Naive B cell (primary cell): ENCODE data around the gene DDX46. TPM values are rescaled to one million over a fixed set of nuclear protein-coding genes. Genes with fewer than 3 reads are reported as not detected.

ENCODE experiments used
- ATAC-seq, 2 donors: fragments of 150-1000 bp; cut with Tn5 transposase; 2 replicates each; pipeline ENCODE4 v1.10.0; 2021; ENCODE audit warnings: low read depth in 2 of 2, mild to moderate bottlenecking in 2 of 2, moderate library complexity in 2 of 2
- DNase-seq: peaks from one replicate; pipeline ENCODE4 v3.0.0; 2022
- H3K27ac Mint-ChIP-seq, 6 donors: one replicate each; pipeline ENCODE4 v1.8.0; 2020 to 2022; ENCODE audit warnings: mild to moderate bottlenecking in 6 of 6, mixed read lengths in 6 of 6, moderate library complexity in 5 of 6, inconsistent platforms in 2 of 6
- H3K27me3 Mint-ChIP-seq, 3 donors: one replicate each; pipeline ENCODE4 v1.8.0; 2021 to 2022; ENCODE audit warnings: mixed read lengths in 3 of 3, mild to moderate bottlenecking in 1 of 3
- H3K36me3 Mint-ChIP-seq, 2 donors: one replicate each; pipeline ENCODE4 v1.8.0; 2020 to 2022; ENCODE audit warnings: mixed read lengths in 2 of 2, inconsistent platforms in 1 of 2, mild to moderate bottlenecking in 1 of 2
- H3K4me1 Mint-ChIP-seq, 3 donors: one replicate each; pipeline ENCODE4 v1.8.0; 2020 to 2022; ENCODE audit warnings: mixed read lengths in 3 of 3, inconsistent platforms in 1 of 3, mild to moderate bottlenecking in 1 of 3, moderate library complexity in 1 of 3
- H3K4me3 Mint-ChIP-seq, 8 donors: one replicate each; pipeline ENCODE4 v1.8.0; 2020 to 2022; ENCODE audit warnings: mild to moderate bottlenecking in 8 of 8, mixed read lengths in 8 of 8, moderate library complexity in 8 of 8, inconsistent platforms in 2 of 8
- H3K9me3 Mint-ChIP-seq, 7 donors: one replicate each; pipeline ENCODE4 v1.8.0; 2020 to 2022; ENCODE audit warnings: mixed read lengths in 7 of 7, mild to moderate bottlenecking in 5 of 7, inconsistent platforms in 2 of 7, moderate library complexity in 1 of 7
- polyA plus RNA-seq, 6 donors: library from polyadenylated mRNA; unstranded; fragments of 300-500 nt; fragmentation: Illumina TruSeq; gene quantifications; one replicate each; pipeline ENCODE4 v1.2.3, GENCODE V29; 2021; ENCODE audit warnings: low read depth in 6 of 6

DDX46 gene
- polyA plus RNA-seq, 6 donors from 2014 or later: 17.7 to 24.7 (median 18.9) TPM

DNA sequence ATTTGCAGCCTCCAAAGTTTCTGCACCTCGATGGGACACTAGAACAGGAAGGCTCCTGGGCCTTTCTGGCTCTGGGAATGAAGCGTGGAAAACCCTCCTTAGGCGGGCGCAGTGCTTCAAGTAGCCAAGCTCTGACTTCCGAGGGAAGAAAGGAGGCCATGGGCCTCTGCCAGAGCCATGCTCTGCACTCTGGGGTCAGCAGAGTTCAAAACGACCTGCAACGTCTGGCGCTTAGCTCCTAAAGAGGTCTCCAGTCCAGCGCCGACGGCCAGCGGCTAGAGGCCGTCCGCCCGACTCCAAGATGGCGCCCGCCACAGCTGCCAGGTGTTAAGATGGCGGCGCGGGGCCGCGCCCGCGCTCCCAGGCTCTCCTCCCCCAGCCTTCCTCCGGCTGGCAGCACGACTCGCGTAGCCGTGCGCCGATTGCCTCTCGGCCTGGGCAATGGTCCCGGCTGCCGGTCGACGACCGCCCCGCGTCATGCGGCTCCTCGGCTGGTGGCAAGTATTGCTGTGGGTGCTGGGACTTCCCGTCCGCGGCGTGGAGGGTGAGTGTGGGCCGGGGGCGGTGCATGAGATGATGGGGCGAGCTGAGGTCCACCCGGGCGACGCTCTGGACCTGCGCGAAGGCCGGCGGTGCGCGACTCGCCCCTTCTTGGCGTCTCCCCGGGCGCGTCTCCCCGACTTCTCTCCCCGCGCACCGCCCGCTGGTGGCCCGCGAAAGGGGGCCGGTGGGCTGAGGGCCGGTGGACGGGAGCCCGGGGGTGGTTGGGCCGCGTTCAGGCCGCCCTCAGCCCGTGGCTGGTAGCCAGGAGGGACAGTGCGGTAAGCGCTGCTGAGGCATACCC is 115.6 kb downstream of the DDX46 start, which contains the start of gene TXNDC15:
Gene TXNDC15, plus strand, starts transcription at position 385 of the 844 bp plus-strand sequence. Its CDS starts 57 bp downstream, at position 442.
- ATAC-seq (peak; percentile 95 to 96), DNase-seq (peak; percentile 80)
- H3K27me3 Mint-ChIP-seq: no peaks in the 10 kb centered on the region
- peak within 1 kb of the TSS; percentile 95 to 98 (median 96) for H3K27ac Mint-ChIP-seq
- peak within 1 kb of the TSS; percentile 94 to 99 (median 96) for H3K4me3 Mint-ChIP-seq
- H3K9me3 Mint-ChIP-seq: no peaks in the 10 kb centered on the region
- H3K4me1 Mint-ChIP-seq: peaks cover 28 to 47% (median 45%) of the 10 kb centered on the region in 3 donors
- H3K36me3 Mint-ChIP-seq: no peaks in the 10 kb centered on the region

DNA sequence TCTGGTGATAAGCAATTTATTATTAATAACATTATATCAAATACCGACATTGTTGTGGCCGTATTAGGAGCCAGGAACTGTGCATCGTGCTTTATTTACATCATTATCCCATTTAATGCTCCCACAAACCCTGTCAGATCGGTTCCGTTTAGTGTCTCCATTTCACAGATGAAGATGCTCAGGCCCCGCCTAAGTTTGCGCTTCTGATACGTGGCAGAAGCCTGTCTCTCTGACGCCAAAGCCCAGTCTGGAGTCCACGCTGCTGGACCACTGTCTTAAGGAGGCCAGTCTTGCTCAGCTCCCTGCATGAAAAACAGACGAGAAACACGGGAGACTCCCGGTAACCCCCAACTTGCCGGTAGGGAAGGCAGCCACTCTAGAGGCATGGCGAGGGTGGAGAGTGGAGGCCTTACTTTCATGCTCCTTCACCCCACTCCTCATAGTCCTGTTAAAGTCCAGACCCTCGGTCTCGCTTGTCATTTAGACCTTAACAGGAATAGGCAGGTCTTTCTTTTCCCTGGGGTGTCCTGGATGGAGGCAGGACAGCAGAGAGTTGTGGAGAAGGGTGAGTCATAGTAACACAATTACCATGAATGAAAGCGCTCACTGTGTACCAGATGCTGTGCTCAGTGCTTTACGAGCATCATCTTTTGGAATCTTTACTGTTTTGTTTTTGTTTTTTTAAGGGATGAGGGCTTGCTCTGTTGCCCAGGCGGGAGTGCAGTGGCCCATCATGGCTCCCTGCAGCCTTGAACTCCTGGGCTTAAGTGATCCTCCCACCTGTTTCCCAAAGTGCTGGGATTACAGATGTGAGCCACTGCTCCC is 116.5 kb downstream of the DDX46 start:
- Mint-ChIP-seq H3K4me3 (peak overlapping the region; percentile 94 to 99 (median 96)), H3K27ac (peak overlapping the region; percentile 95 to 98 (median 96)), H3K4me1 (peaks cover 30 to 55% (median 53%) of the 10 kb centered on the region in 3 donors), H3K9me3 (no peaks in the 10 kb centered on the region), H3K27me3 (no peaks in the 10 kb centered on the region), H3K36me3 (no peaks in the 10 kb centered on the region)
- DNase-seq: no peak
- peak; percentile 9 to 20 for ATAC-seq

DNA sequence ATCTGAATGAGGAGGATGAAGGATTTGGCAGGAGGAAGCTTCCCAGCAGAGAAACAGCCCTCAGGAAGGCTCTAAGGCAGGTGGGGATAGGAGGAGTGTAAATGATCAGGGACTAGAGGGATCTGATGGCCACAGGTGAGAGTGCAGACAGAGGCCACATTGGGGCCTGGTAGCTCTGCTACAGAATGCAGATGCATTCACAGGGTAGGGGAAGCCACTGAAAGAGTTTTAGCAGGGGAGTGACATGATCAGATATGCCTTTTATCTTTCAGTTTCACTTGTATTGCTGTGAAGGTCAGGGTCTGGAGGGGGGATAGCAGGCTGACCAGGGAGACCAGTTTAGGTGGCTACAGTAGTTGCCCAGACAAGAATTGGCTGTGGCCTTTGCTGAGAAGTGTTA is 118.6 kb downstream of the DDX46 start:
- peak overlapping the region in 6 of 8 donors; percentile 6 to 97 (median 67) for H3K4me3 Mint-ChIP-seq
- DNase-seq (no peak), ATAC-seq (no peak)
- no peaks in the 10 kb centered on the region for H3K9me3 Mint-ChIP-seq
- peak overlapping the region; percentile 14 to 85 (median 48) for H3K27ac Mint-ChIP-seq
- no peaks in the 10 kb centered on the region for H3K27me3 Mint-ChIP-seq
- peaks cover 36 to 61% (median 61%) of the 10 kb centered on the region in 3 donors for H3K4me1 Mint-ChIP-seq
- no peaks in the 10 kb centered on the region for H3K36me3 Mint-ChIP-seq

DNA sequence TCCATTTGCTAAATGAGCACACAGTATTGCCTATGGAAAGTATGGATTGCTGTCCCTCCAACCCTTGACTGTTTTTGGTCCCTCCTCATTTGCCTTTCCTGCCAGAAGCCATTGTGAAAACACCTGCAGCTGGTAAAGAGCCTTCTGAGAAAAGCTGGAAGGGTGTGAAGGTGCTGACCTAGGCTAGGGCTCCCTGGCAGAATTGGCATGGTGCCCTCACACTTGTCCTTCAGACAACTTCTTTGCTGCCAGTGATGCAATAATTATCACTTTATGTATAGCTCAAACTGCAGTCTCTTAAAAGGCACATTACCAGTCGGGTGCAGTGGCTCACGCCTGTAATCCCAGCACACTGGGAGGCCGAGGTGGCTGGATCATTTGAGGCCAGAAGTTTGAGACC is 119.8 kb downstream of the DDX46 start:
- Mint-ChIP-seq H3K27me3 (no peaks in the 10 kb centered on the region), H3K4me3 (peak overlapping the region in 1 of 8 donors; percentile 58), H3K9me3 (no peaks in the 10 kb centered on the region), H3K4me1 (peaks cover 35 to 62% (median 58%) of the 10 kb centered on the region in 3 donors), H3K36me3 (no peaks in the 10 kb centered on the region), H3K27ac (peak overlapping the region in 3 of 6 donors; percentile 29 to 60 (median 56))
- ATAC-seq (no peak), DNase-seq (no peak)

DNA sequence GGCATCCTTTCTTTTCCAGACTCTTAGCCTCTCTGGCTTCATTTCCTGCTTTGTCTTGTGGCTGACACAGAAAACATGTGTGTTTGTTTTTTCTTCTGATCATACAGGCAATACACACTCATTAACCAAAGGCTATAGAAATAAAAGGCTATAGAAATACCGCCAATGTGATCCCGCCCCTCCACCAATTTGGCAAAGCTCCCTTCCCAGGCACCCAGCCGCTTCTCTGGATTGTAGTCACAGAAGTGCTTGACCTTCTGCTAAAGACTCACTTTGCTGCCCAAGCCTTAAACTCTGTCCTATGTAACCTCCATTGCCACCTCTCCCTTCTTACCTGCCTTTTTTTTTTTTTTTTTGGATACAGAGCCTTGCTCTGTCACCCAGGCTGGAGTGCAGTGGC is 120.9 kb downstream of the DDX46 start:
- Mint-ChIP-seq H3K27ac (peak overlapping the region in 1 of 6 donors; percentile 46), H3K4me3 (peak overlapping the region in 2 of 8 donors; percentile 4 to 53), H3K36me3 (no peaks in the 10 kb centered on the region), H3K9me3 (no peaks in the 10 kb centered on the region), H3K4me1 (peaks cover 32 to 58% (median 55%) of the 10 kb centered on the region in 3 donors), H3K27me3 (no peaks in the 10 kb centered on the region)
- ATAC-seq (no peak), DNase-seq (no peak)

Other genes with a start within 250 kb of the DDX46 start
- 10 to 100 TPM in 5 of 6 donors, 1 to 10 TPM in 1; 7.1 to 47.1 (median 27.1) TPM for gene JADE2, start 233.1 kb upstream of the DDX46 start, polyA plus RNA-seq
- 10 to 100 TPM; 18.6 to 35.0 (median 33.2) TPM for gene SAR1B, start 126.0 kb upstream of the DDX46 start, polyA plus RNA-seq
- 1 to 10 TPM; 3.2 to 7.7 (median 5.6) TPM for gene SEC24A, start 110.0 kb upstream of the DDX46 start, polyA plus RNA-seq
- 10 to 100 TPM; 35.1 to 39.1 (median 37.2) TPM for gene CAMLG, start 20.2 kb upstream of the DDX46 start, polyA plus RNA-seq
- 10 to 100 TPM in 5 of 6 donors, 1 to 10 TPM in 1; 5.7 to 15.3 (median 12.0) TPM for gene C5orf24, start 87.2 kb downstream of the DDX46 start, polyA plus RNA-seq
- 10 to 100 TPM in 2 of 6 donors, 1 to 10 TPM in 4; 6.7 to 14.8 (median 9.1) TPM for gene TXNDC15, start 115.6 kb downstream of the DDX46 start, polyA plus RNA-seq
- gene PCBD2, start 146.4 kb downstream of the DDX46 start, polyA plus RNA-seq: 10 to 100 TPM in 5 of 6 donors, 1 to 10 TPM in 1; 9.5 to 15.5 (median 12.7) TPM
- 1 to 10 TPM in 1 of 6 donors, under 1 TPM in 3, not detected in 2; 0.31 to 1.1 (median 0.43) TPM for gene CATSPER3, start 209.1 kb downstream of the DDX46 start, polyA plus RNA-seq